Gastroesophageal sphincter (tissue), 4 donors: ENCODE measurements around the gene LARP1B. TPM values are rescaled to one million over a fixed set of nuclear protein-coding genes. Genes with fewer than 3 reads are reported as not detected.

Experiments used
- ATAC-seq: fragments of 150-250 bp; one replicate; pipeline ENCODE4 v1.9.1; 2016; ENCODE audit warnings: mild to moderate bottlenecking, moderate library complexity
- H3K27ac ChIP-seq, 4 donors: fragments of 200-600 bp; sonication (generic) in 3 of 4; 1 replicate in 3 of 4; 2 replicates in 1 of 4; pipeline ENCODE4 v1.5.1; 2016 to 2019
- H3K27me3 ChIP-seq: fragments of 200-600 bp; sonication (generic); one replicate; pipeline ENCODE4 v1.5.1; 2019
- H3K36me3 ChIP-seq, 2 donors: fragments of 200-600 bp; sonication (generic); one replicate each; pipeline ENCODE4 v1.5.1; 2019; ENCODE audit warnings: control low read depth in 1 of 2
- H3K4me1 ChIP-seq, 3 donors: fragments of 200-600 bp; sonication (generic); 1 replicate in 2 of 3; 2 replicates in 1 of 3; pipeline ENCODE4 v1.5.1; 2016 to 2019; ENCODE audit warnings: control low read depth in 2 of 3
- H3K4me3 ChIP-seq, 2 donors: fragments of 200-600 bp; sonication (generic); one replicate each; pipeline ENCODE4 v1.5.1; 2019; ENCODE audit warnings: mild to moderate bottlenecking in 1 of 2, moderate library complexity in 1 of 2
- H3K9me3 ChIP-seq, 3 donors: fragments of 200-600 bp; sonication (generic); one replicate each; pipeline ENCODE4 v1.5.1; 2017 to 2019; ENCODE audit warnings: control low read depth in 2 of 3
- EP300 ChIP-seq: sonication (generic); formaldehyde crosslinking; IDR thresholded peaks from one replicate; pipeline ENCODE4 v1.6.1; 2017; ENCODE audit warnings: antibody characterized with exemption, mild to moderate bottlenecking
- POLR2A ChIP-seq, 2 donors: fragments of 450-650 bp; IDR thresholded peaks; one replicate each; pipeline ENCODE4 v1.6.1; 2017; ENCODE audit warnings: antibody characterized with exemption in 2 of 2, mild to moderate bottlenecking in 2 of 2, moderate library complexity in 1 of 2
- POLR2AphosphoS5 ChIP-seq: sonication (generic); formaldehyde crosslinking; IDR thresholded peaks from one replicate; pipeline ENCODE4 v1.6.1; 2017; ENCODE audit warnings: antibody characterized with exemption
- WGBS, 2 donors: methylation state at CpG; one replicate each; pipeline ENCODE4 v1.1.5; 2018; ENCODE audit warnings: low coverage in 1 of 2; 5-methylcytosine and 5-hydroxymethylcytosine counted together
- total RNA-seq, 4 donors: library from RNA; depleted of rRNA; stranded (reverse); fragments of >200 nt; gene quantifications; one replicate each; pipeline ENCODE4 v1.1.0, GENCODE V29; 2016
- TF ChIP-seq, protein P1 (sequence below), 4 experiments: fragments of 200-600 bp in 2 of 4; fragments of 450-650 bp in 2 of 4; sonication (generic) in 1 of 4; IDR thresholded peaks; one replicate each; pipeline ENCODE4 v1.5.1; 2017 to 2019; ENCODE audit warnings: antibody characterized with exemption in 4 of 4, mild to moderate bottlenecking in 2 of 4, moderate library complexity in 2 of 4

Gene LARP1B
- total RNA-seq, 4 donors from 2014 or later, result 18.5 to 33.2 (median 26.4) TPM

DNA sequence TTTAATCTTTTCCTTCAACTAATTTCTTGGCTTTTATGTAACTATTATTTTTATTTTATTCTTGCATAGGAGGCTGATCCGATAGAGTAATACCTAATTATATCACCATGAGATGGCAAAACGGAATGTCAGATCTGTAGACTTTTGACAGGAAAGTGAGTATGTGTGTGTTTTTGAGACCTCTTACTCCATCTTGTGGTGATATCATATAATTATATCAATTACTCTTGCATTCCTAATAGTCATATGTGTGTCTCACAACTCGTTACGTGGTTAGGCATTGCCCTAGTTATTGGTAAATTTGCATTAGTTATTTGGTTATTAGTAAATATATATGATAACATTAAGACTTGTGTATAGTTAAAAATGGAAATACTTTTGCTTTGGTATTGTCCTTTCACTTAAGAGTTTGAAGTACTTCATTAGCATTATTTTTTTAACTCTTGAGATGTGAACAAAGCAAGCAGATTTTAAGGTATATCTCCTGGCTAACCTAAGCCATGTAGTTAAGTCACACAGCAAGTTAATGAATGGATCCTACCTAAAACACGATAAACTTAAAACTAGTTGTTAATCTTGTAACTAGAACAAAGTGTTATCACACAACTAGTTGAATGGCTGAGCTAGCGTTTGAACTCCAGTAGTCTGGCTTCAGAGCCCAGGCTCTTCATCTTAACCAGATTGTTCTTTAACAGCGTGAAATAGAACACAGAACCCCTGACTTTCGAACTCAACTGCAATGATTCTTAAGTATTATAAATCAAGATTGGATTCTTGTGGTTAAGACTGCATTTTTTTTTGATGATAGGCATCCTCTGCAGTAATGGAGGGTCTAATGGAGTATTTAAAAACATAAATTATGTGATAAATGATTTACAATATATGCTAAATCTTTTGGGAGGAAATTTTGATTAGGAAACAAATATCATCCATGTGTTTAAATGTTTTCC is 159.4 kb downstream of the LARP1B start:
- no peaks in the 10 kb centered on the region for H3K36me3 ChIP-seq
- no peaks in the 10 kb centered on the region for H3K27me3 ChIP-seq
- H3K27ac ChIP-seq, result no peak overlapping the region
- no peaks in the 10 kb centered on the region for H3K9me3 ChIP-seq
- TF ChIP-seq POLR2A (IDR thresholded peaks at IDR 0.05) (no peak), POLR2AphosphoS5 (no peak), EP300 (no peak)
- TF ChIP-seq, protein P1, sequence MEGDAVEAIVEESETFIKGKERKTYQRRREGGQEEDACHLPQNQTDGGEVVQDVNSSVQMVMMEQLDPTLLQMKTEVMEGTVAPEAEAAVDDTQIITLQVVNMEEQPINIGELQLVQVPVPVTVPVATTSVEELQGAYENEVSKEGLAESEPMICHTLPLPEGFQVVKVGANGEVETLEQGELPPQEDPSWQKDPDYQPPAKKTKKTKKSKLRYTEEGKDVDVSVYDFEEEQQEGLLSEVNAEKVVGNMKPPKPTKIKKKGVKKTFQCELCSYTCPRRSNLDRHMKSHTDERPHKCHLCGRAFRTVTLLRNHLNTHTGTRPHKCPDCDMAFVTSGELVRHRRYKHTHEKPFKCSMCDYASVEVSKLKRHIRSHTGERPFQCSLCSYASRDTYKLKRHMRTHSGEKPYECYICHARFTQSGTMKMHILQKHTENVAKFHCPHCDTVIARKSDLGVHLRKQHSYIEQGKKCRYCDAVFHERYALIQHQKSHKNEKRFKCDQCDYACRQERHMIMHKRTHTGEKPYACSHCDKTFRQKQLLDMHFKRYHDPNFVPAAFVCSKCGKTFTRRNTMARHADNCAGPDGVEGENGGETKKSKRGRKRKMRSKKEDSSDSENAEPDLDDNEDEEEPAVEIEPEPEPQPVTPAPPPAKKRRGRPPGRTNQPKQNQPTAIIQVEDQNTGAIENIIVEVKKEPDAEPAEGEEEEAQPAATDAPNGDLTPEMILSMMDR (IDR thresholded peaks at IDR 0.05), result no peak
- H3K4me1 ChIP-seq, result no peaks in the 10 kb centered on the region
- WGBS, 2 donors, result 42 to 47% methylated on average over 8 of the region's 8 CpGs
- H3K4me3 ChIP-seq, result no peak overlapping the region
- no peak for ATAC-seq

DNA sequence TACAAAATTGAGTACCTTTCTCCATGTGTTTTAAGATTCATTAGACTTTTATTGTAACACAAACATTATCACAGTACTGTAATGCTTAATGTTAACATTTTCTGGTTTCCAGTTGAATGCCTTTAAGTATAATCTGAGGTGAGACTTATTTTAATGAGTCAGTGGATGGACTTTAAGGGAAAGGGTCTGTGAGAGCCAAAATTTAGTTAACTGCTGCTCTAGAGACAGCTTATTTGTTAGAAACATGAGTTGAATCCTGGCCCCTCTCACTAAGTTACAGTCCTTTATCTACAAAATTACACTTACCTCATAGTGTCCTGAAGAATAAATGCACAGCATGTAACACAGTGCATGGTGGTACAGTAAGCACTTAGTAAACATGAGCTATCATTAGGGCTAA is 160.5 kb downstream of the LARP1B start:
- Histone ChIP-seq H3K9me3 (no peaks in the 10 kb centered on the region), H3K27ac (no peak overlapping the region), H3K27me3 (no peaks in the 10 kb centered on the region), H3K4me1 (no peaks in the 10 kb centered on the region), H3K36me3 (no peaks in the 10 kb centered on the region), H3K4me3 (no peak overlapping the region)
- ATAC-seq, result no peak
- TF ChIP-seq EP300, result no peak

DNA sequence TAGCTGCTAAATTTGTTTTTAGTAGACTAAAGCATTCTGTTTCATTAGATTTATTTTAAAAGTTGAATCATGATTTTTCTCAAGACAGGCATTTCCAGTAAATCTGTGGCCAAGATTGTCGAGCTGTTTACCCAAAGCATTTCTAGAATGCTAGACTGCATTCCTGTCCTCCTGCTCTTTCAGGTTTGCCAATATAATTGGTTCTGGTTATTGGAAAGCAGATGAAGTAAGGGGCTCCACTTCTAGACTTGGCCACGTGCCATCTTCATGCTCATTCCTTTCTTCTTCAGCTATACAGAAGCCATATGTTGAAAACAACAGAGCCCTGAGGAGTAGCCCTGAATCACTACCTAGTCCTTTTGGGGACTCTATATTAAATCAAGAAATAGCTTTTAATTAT is 164.0 kb downstream of the LARP1B start:
- H3K36me3 ChIP-seq, result no peaks in the 10 kb centered on the region
- WGBS, 2 donors, result 16 to 44% methylated on average over 2 of the region's 2 CpGs
- H3K27me3 ChIP-seq, result no peaks in the 10 kb centered on the region
- TF ChIP-seq, protein P1 (IDR thresholded peaks at IDR 0.05), result no peak
- TF ChIP-seq POLR2A (IDR thresholded peaks at IDR 0.05) (no peak), POLR2AphosphoS5 (no peak), EP300 (no peak)
- no peak overlapping the region for H3K27ac ChIP-seq
- H3K9me3 ChIP-seq, result no peaks in the 10 kb centered on the region
- ATAC-seq, result no peak
- H3K4me3 ChIP-seq, result no peak overlapping the region
- H3K4me1 ChIP-seq, result no peaks in the 10 kb centered on the region

DNA sequence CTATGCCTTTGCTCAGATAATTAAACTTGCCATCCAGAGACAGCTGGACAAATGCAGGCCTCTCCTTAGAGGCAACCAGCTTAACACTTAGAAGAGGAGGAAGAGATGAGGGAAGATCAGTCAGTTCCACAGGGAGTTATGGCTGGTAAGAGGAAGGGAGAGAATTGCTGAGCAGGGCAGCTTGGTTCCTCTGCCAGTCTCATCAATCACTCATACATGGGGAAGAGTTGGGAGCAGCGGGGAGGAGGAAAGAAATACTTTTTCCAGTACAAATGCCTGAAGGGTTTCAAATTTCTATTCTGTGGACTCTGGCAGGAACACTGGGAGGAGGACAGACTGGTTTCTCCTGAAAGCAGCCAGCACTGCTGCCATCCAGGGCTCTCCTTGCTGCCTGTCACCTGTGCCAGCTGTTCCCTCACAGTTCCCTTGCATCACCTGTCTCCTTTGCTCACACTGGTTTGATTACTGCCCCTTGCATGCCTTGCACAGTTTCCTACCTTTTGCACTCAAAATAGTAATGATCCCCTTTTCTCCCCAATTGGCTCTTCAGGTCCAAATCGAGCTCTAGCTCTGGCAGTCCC is 167.0 kb downstream of the LARP1B start:
- TF ChIP-seq POLR2AphosphoS5 (no peak), POLR2A (IDR thresholded peaks at IDR 0.05) (no peak), EP300 (no peak)
- TF ChIP-seq, protein P1 (IDR thresholded peaks at IDR 0.05), result no peak
- Histone ChIP-seq H3K27ac (no peak overlapping the region), H3K4me3 (no peak overlapping the region), H3K27me3 (no peaks in the 10 kb centered on the region), H3K36me3 (no peaks in the 10 kb centered on the region), H3K4me1 (no peaks in the 10 kb centered on the region), H3K9me3 (no peaks in the 10 kb centered on the region)
- WGBS, 2 donors, result 57 to 75% methylated on average over 2 of the region's 2 CpGs
- ATAC-seq, result no peak

DNA sequence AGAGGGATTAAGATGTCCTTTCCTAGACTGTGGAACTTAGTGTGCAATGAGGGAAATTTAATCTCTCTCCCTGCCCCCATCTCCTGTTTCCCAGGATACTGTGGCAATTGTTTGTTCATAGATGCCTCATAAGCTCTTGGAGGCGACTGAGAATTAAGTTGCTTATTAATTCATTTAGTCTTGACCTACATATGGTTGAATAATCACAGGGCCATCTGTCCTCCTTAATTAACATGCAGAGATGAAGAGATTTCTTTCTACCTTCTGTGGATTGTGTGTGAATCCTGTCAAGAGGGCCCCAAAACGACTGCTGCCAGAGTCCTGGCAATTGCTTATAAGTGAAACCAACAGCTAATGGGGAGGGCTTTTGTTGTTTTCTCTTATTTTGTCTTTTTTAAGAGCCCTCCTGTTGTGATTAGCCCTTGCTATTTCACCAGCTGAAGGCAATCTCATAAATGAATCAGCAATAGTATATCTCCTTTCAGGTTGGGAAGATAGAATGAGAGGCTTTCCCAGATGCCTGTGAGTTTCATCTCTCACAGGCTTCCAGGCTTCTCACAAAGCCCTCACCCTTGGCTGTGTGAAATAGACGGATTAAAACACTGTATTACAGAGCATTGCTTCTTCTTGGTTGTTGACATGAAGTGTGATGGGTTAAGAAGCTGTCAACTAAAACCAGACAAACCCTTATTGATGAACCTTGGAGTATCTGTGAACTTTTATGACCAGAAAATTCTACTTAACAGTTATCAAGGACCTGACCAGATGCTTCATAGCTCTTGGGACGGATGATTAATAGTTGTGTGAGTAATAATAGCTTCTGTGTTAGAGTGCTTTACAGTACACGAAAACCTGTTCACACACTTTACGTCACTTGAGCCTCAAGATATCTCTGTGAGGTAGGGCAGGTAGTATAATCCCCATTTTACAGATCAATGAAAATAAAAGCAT is 168.0 kb downstream of the LARP1B start:
- Histone ChIP-seq H3K9me3 (no peaks in the 10 kb centered on the region), H3K4me1 (no peaks in the 10 kb centered on the region), H3K4me3 (no peak overlapping the region), H3K27me3 (no peaks in the 10 kb centered on the region), H3K27ac (no peak overlapping the region), H3K36me3 (no peaks in the 10 kb centered on the region)
- no peak for ATAC-seq
- WGBS, 2 donors, result 70 to 76% methylated on average over 6 of the region's 6 CpGs
- TF ChIP-seq, protein P1 (IDR thresholded peaks at IDR 0.05), result no peak
- TF ChIP-seq POLR2A (IDR thresholded peaks at IDR 0.05), result no peak
- TF ChIP-seq EP300, result no peak
- TF ChIP-seq POLR2AphosphoS5, result no peak
